Measurements from ENCODE around the gene UNC93A. TPM values are rescaled to one million over a fixed set of nuclear protein-coding genes. Genes with fewer than 3 reads are reported as not detected.
"Not testable (repeated sequence)": the region's sequence is repeated elsewhere in the genome, so short reads cannot be mapped to it uniquely, and the experiment has no call there.

Gene UNC93A
- total RNA-seq (2022) (not detected in 2 replicates), Bru-seq, nascent RNA (percentile 4 among the genes with signal in this experiment), BruChase-seq, experiment 1, labeled RNA remaining after a 6-hour chase (percentile 4 among the genes with signal in this experiment), BruChase-seq, experiment 2, labeled RNA remaining after a 2-hour chase (percentile 4 among the genes with signal in this experiment)
- long read RNA-seq, result 0 reads

DNA sequence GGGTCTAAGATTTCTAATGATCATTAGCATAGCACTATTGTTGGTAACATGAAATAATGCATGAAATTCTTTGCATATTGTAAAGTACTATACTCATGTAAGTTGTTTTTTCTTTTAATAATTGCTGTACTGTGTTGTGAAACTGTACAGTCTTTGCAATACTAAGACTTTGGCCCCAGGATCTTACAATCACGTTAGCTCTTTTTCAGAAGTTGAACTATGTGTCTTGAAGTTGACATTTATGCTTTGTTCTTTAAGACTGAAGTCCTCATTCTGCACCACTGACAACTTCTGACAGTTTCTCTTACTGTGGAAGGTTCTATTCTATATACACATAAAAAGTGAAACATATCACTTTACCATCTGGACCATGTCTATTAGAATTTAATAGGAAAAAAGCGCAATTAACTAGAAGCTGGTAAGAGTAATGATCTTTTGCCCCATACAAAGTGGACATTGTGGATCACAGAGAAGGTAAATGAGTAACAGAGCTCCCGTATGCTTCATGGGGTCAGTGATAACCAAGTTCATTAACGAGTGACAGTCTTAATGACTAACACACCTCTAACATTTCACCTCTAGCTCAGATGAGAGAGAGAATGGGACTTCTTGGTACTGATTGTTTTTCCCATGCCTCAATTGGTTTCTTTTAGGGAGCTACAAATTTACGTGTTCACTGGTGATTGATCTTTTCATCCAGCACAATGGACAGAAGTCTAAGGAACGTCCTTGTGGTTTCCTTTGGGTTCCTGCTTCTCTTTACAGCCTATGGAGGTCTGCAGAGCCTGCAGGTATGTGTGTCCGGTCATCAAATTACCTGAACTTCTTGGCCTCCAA lies at the start of gene UNC93A:
TSS of gene UNC93A (plus strand) at position 530 of the 837 bp plus-strand sequence. CDS start at position 705, 175 bp downstream.
- Mint-ChIP-seq H3K4me3 (ENCODE audit: low read depth, unreplicated experiment) (no peak within 1 kb of the TSS), H3K9me3 (ENCODE audit: low read depth, unreplicated experiment) (no peaks in the 10 kb centered on the region), H3K27ac (ENCODE audit: unreplicated experiment) (no peak within 1 kb of the TSS), H3K4me1 (ENCODE audit: low read depth, unreplicated experiment) (peaks cover 32% of the 10 kb centered on the region), H3K36me3 (ENCODE audit: insufficient read depth, unreplicated experiment) (peaks cover 4% of the 10 kb centered on the region), H3K27me3 (ENCODE audit: unreplicated experiment) (peaks cover 36% of the 10 kb centered on the region)
- CTCF ChIA-PET, result interaction anchor here (1.4 to 2.2 kb wide), 2 partner anchors 15 to 61 kb away, joined by 3 to 12 read pairs; no protein-coding TSS in a partner anchor
- no peak for TF ChIP-seq CTCF (IDR thresholded peaks at IDR 0.05; ENCODE audit: unreplicated experiment)
- intact Hi-C loops (cut with micrococcal nuclease; ENCODE audit: unreplicated experiment), result loop anchor here (5.0 kb wide), 2 partner anchors 61 to 81 kb away; no protein-coding TSS in a partner anchor
- DNase-seq, result no peak
- BruUV-seq (replicated peaks), result no TSS peak

DNA sequence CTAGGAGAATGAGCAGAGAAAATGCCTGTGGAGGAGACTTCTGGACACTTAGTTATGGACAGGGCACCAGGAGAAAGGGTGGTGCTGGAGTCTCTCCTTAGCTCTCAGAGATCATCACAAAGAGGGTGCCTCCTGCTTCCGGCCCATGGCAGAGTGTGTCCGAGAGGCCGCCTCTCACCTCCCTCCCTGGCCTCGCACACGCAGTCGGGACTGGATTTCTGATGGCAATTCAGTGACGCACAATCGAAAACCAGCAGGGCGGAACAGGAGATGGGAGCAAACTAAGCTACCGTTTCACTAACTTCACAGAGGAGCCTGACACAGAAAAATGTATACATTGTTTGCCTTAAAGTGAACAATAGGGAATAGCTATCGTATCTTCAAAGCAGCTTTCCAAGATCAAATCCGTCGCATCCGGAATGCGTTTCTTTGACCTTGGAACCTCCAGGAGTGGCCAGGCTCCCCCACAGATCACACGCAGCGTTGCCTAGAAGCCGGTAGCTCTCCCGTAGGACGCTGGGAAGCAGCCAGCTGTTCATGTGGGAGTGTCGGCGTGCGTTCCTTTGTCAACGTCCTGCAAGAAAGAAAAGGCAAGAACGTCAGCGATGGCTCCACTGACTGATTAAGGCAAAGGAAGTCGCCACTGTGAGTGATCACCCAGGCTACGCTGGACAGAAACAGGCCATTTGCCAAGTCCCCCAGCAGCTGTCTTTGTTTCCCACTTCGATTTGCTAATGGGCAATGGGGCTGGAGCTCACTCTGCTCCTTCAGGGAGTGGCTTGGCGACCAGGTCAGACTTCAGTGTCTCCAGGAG lies 49.6 kb upstream of the UNC93A start:
- peaks cover 72% of the 10 kb centered on the region for H3K27me3 Mint-ChIP-seq (ENCODE audit: unreplicated experiment)
- H3K9me3 Mint-ChIP-seq (ENCODE audit: low read depth, unreplicated experiment); intact Hi-C loops (cut with micrococcal nuclease; ENCODE audit: unreplicated experiment); CTCF ChIA-PET; H3K4me1 Mint-ChIP-seq (ENCODE audit: low read depth, unreplicated experiment); BruUV-seq (replicated peaks); DNase-seq; H3K27ac Mint-ChIP-seq (ENCODE audit: unreplicated experiment); H3K36me3 Mint-ChIP-seq (ENCODE audit: insufficient read depth, unreplicated experiment); H3K4me3 Mint-ChIP-seq (ENCODE audit: low read depth, unreplicated experiment): not testable (repeated sequence)

DNA sequence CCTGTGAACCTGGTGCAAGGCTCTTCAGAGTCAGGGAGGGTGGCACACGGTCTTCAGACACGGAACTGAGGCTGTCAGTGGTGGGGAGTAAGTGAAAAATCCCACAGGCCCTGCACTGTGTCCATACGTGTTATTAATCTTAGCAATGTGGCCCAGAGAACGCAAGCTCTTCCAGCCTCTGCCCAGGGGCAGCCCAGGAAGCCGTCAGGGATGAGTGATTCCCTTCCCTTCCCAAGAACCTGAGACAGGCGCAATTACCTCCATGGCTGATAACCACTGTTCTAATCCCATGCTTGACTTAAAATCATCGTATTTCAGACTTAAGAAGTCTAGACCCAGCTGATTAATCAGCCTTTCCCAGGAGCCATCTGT lies 49.0 kb upstream of the UNC93A start:
- H3K9me3 Mint-ChIP-seq (ENCODE audit: low read depth, unreplicated experiment); H3K36me3 Mint-ChIP-seq (ENCODE audit: insufficient read depth, unreplicated experiment); H3K4me3 Mint-ChIP-seq (ENCODE audit: low read depth, unreplicated experiment); H3K27ac Mint-ChIP-seq (ENCODE audit: unreplicated experiment); intact Hi-C loops (cut with micrococcal nuclease; ENCODE audit: unreplicated experiment); BruUV-seq (replicated peaks); CTCF ChIA-PET; DNase-seq; H3K4me1 Mint-ChIP-seq (ENCODE audit: low read depth, unreplicated experiment): not testable (repeated sequence)
- peaks cover 74% of the 10 kb centered on the region for H3K27me3 Mint-ChIP-seq (ENCODE audit: unreplicated experiment)

DNA sequence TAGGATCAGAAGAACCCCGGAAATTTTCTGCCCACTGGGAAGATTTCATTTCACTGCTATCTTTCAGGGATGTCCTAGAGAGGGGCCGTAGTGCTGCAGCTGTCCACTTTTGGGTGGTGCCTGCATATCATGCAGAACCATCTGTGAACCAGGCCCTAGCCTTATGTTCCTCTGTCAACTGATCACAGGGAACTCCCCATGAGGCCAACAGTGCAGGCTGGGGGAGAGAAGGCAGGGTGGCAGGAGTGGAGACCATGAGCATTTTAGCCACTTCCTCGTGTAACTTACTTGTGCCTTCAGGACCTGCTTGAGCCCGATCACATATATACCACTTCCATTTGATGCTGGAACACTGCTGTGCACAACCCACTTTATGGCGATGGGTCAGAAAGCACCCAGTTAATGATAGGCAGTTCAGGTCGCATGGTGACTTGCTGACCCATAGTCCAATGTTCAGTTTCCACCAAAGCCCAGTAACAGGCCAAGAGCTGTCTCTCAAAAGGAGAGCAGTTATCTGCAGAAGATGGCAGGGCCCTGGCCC lies 48.5 kb upstream of the UNC93A start:
- H3K36me3 Mint-ChIP-seq (ENCODE audit: insufficient read depth, unreplicated experiment); H3K4me1 Mint-ChIP-seq (ENCODE audit: low read depth, unreplicated experiment); H3K4me3 Mint-ChIP-seq (ENCODE audit: low read depth, unreplicated experiment); CTCF ChIA-PET; H3K9me3 Mint-ChIP-seq (ENCODE audit: low read depth, unreplicated experiment); intact Hi-C loops (cut with micrococcal nuclease; ENCODE audit: unreplicated experiment); H3K27ac Mint-ChIP-seq (ENCODE audit: unreplicated experiment); DNase-seq; BruUV-seq (replicated peaks): not testable (repeated sequence)
- peaks cover 73% of the 10 kb centered on the region for H3K27me3 Mint-ChIP-seq (ENCODE audit: unreplicated experiment)

DNA sequence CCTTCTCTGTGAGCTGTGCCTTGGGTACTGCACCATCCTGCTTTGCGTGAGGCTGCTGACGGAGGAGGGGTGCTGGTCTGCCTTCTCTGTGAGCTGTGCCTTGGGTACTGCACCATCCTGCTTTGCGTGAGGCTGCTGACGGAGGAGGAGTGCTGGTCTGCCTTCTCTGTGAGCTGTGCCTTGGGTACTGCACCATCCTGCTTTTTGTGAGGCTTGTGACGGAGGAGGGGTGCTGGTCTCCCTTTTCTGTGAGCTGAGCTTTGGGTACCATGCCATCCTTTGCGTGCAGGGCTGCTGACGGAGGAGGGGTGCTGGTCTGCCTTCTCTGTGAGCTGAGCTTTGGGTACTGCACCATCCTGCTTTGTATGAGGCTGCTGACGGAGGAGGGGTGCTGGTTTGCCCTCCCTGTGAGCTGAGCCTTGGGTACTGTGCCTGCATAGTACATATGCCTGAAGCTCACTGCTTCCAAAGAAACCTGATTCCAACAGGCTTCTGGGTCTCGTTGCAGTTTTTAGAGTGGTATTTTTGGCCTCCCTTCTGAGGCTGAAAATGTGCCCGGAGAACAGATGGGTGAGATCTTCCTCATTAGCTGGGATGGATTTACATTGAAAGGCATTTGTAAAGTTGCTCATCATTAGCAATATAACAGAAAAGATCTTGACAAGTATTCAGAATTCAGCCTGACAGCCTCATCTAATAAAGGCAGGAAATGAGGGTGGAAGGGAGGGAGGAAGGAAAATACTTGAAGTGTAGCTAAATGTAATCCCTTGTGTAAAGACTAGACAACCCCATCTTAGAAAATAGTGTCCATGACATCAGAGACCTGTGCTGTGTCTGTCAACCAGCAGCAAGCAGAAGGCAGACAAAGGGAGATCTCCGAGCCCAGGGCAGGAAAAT lies 46.8 kb upstream of the UNC93A start:
- Mint-ChIP-seq H3K27ac (ENCODE audit: unreplicated experiment) (no peak overlapping the region), H3K36me3 (ENCODE audit: insufficient read depth, unreplicated experiment) (no peaks in the 10 kb centered on the region), H3K27me3 (ENCODE audit: unreplicated experiment) (peaks cover 58% of the 10 kb centered on the region), H3K4me1 (ENCODE audit: low read depth, unreplicated experiment) (no peaks in the 10 kb centered on the region), H3K4me3 (ENCODE audit: low read depth, unreplicated experiment) (no peak overlapping the region), H3K9me3 (ENCODE audit: low read depth, unreplicated experiment) (no peaks in the 10 kb centered on the region)
- intact Hi-C loops (cut with micrococcal nuclease; ENCODE audit: unreplicated experiment), result no loop called here
- CTCF ChIA-PET, result no interaction called here
- TF ChIP-seq CTCF (IDR thresholded peaks at IDR 0.05; ENCODE audit: unreplicated experiment), result no peak
- BruUV-seq (replicated peaks), result no TSS peak
- no peak for DNase-seq

All from Calu3 (cell line).